Muscle layer of colon (tissue), 2 donors: Measurements from ENCODE around the gene ZNF365.

Source experiments
- H3K27ac ChIP-seq: one replicate; pipeline ENCODE4 v1.7.0; 2013; ENCODE audit warnings: low read depth, mild to moderate bottlenecking, low read length, moderate library complexity
- H3K27me3 ChIP-seq, 2 donors: one replicate each; pipeline ENCODE4 v1.7.0; 2013; ENCODE audit warnings: low read length in 2 of 2, mild to moderate bottlenecking in 2 of 2; ENCODE audit not compliant: insufficient read depth in 2 of 2, control insufficient read depth in 1 of 2
- H3K36me3 ChIP-seq: one replicate; pipeline ENCODE4 v1.7.0; 2013; ENCODE audit warnings: mild to moderate bottlenecking, low read length; ENCODE audit not compliant: insufficient read depth
- H3K4me1 ChIP-seq: one replicate; pipeline ENCODE4 v1.7.0; 2013; ENCODE audit warnings: mild to moderate bottlenecking, low read length; ENCODE audit not compliant: insufficient read depth
- H3K4me3 ChIP-seq, 2 donors: one replicate each; pipeline ENCODE4 v1.7.0; 2013; ENCODE audit warnings: low read length in 2 of 2, low read depth in 1 of 2, mild to moderate bottlenecking in 1 of 2, moderate library complexity in 1 of 2
- H3K9ac ChIP-seq: one replicate; pipeline ENCODE4 v1.7.0; 2013; ENCODE audit warnings: low read length
- H3K9me3 ChIP-seq: one replicate; pipeline ENCODE4 v1.7.0; 2013; ENCODE audit warnings: mild to moderate bottlenecking, low read length
- donor health status: abdominal sarcoma.
- donor health status: Adenocarcinoma of cecum.

The ZNF365 gene

GRCh38 chr10:62426600-62426999 lies 52.4 kb downstream of the ZNF365 start:
- H3K4me1 ChIP-seq = no peaks in the 10 kb centered on the region
- H3K9me3 ChIP-seq = no peaks in the 10 kb centered on the region
- H3K27ac ChIP-seq = no peak overlapping the region

DNA sequence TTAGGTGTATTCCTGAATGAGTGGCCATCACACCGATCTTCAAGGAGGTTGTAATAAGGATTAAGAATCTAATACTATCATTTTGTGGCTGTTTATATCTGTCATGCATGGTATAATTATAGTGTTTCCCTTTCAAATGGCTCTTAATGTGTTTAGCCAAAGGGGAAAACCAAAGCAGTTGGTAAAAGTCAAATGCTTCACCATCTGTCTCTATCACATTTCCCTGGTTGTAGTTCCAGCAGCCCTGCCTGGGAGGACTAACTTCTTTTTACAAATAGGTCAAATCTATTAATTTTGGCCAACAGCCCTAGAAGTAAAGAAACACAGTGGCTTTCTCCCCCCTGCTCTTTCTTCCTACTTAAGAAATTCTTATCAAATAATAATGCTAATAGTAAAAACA lies 56.7 kb downstream of the ZNF365 start:
- Histone ChIP-seq H3K4me3 (no peak overlapping the region), H3K9ac (no peak overlapping the region), H3K9me3 (no peaks in the 10 kb centered on the region), H3K27ac (no peak overlapping the region), H3K27me3 (no peaks in the 10 kb centered on the region), H3K36me3 (no peaks in the 10 kb centered on the region), H3K4me1 (no peaks in the 10 kb centered on the region)

More at GRCh38 chr10:62426600-62426999, 52.4 kb downstream of the ZNF365 start:
- H3K27me3 ChIP-seq = no peaks in the 10 kb centered on the region
- H3K36me3 ChIP-seq = no peaks in the 10 kb centered on the region
- H3K4me3 ChIP-seq = no peak overlapping the region
- H3K9ac ChIP-seq = no peak overlapping the region

GRCh38 chr10:62433181-62433692 lies 59.1 kb downstream of the ZNF365 start:
- H3K36me3 ChIP-seq = no peaks in the 10 kb centered on the region
- H3K9me3 ChIP-seq = no peaks in the 10 kb centered on the region
- no peaks in the 10 kb centered on the region for H3K27me3 ChIP-seq
- H3K4me3 ChIP-seq = no peak overlapping the region
- no peaks in the 10 kb centered on the region for H3K4me1 ChIP-seq
- H3K9ac ChIP-seq = no peak overlapping the region
- H3K27ac ChIP-seq = no peak overlapping the region

DNA sequence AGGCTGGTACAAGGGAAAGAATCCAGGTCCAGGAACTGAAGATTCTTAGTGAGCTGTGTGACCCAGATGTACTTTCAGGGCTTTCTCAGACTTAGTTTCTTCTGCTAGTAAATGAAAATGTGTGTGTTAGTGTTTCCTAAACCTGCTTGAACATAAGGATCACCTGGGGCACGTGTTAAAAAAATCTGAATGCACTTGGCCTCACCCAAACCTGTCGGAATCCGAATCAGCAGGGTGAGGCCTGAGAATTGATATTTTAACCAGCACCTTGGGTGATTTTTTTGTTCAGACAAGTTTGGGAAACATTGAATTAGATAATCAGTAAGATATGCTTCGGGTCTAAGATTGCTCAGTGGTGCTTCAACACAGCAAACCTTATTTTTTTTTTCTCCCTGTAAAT lies 59.7 kb downstream of the ZNF365 start:
- H3K27me3 ChIP-seq = no peaks in the 10 kb centered on the region
- H3K9me3 ChIP-seq = no peaks in the 10 kb centered on the region
- no peaks in the 10 kb centered on the region for H3K4me1 ChIP-seq
- no peak overlapping the region for H3K9ac ChIP-seq
- H3K4me3 ChIP-seq = no peak overlapping the region
- no peaks in the 10 kb centered on the region for H3K36me3 ChIP-seq
- peak overlapping the region; percentile 59 for H3K27ac ChIP-seq

- no peak overlapping the region for H3K27ac ChIP-seq
- H3K4me1 ChIP-seq = peaks cover 12% of the 10 kb centered on the region
- H3K9me3 ChIP-seq = no peaks in the 10 kb centered on the region
- no peak overlapping the region for H3K4me3 ChIP-seq
- no peaks in the 10 kb centered on the region for H3K36me3 ChIP-seq
- H3K9ac ChIP-seq = no peak overlapping the region
- H3K27me3 ChIP-seq = no peaks in the 10 kb centered on the region
Observed at GRCh38 chr10:62437696-62438095, 63.5 kb downstream of the ZNF365 start.

- H3K9ac ChIP-seq = no peak overlapping the region
- no peak overlapping the region for H3K4me3 ChIP-seq
- H3K27me3 ChIP-seq = no peaks in the 10 kb centered on the region
- H3K36me3 ChIP-seq = no peaks in the 10 kb centered on the region
- peaks cover 19% of the 10 kb centered on the region for H3K4me1 ChIP-seq
- no peaks in the 10 kb centered on the region for H3K9me3 ChIP-seq
- H3K27ac ChIP-seq = no peak overlapping the region
Observed at GRCh38 chr10:62442006-62442405, 67.8 kb downstream of the ZNF365 start.

GRCh38 chr10:62442894-62443669 lies 68.9 kb downstream of the ZNF365 start:
- H3K9me3 ChIP-seq = no peaks in the 10 kb centered on the region
- no peaks in the 10 kb centered on the region for H3K27me3 ChIP-seq
- H3K4me3 ChIP-seq = no peak overlapping the region
- H3K4me1 ChIP-seq = peaks cover 19% of the 10 kb centered on the region
- H3K36me3 ChIP-seq = no peaks in the 10 kb centered on the region
- no peak overlapping the region for H3K9ac ChIP-seq
- no peak overlapping the region for H3K27ac ChIP-seq

DNA sequence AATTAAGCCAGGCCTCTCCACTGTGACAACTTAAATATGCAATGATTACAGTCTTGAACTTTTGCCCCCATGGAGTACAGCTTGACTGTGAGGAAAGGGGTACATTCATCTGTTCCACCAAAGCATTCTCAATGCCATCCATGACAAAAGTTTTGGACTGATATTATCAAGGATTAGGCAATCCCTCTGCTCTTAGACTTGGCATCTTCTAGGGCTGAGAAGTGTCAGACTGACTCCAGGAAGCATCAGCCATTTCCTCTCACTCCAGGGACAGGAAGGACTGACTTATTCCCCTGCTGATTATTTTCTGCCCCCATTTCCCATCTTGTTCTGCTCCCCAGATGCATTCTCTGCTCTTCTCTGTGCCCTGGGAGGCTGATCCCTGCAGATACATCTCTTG lies 69.7 kb downstream of the ZNF365 start:
- no peak overlapping the region for H3K4me3 ChIP-seq
- no peaks in the 10 kb centered on the region for H3K27me3 ChIP-seq
- H3K36me3 ChIP-seq = no peaks in the 10 kb centered on the region
- no peaks in the 10 kb centered on the region for H3K9me3 ChIP-seq
- H3K4me1 ChIP-seq = peaks cover 19% of the 10 kb centered on the region
- H3K27ac ChIP-seq = no peak overlapping the region
- no peak overlapping the region for H3K9ac ChIP-seq

DNA sequence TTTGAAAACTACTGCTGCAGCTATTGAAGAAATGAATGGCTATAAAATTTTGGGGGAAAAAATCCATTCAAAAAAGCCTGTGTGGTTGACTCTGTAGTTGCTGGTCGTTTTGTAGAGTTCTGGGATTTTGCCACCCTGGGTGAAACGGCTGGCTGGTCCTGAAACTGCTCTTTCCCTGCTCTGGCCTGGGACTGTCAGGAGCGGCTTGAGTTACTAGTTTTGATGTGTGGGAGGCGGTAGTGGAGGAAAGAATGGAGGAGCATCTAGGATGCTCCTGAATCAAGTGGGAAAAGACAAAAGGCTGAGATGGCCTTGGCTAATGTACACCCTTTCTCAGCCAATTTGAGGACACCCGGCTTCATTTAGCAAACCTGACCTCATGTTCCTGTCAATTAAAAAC lies 72.5 kb downstream of the ZNF365 start:
- H3K9me3 ChIP-seq = no peaks in the 10 kb centered on the region
- H3K27ac ChIP-seq = no peak overlapping the region
- no peak overlapping the region for H3K4me3 ChIP-seq
- no peaks in the 10 kb centered on the region for H3K27me3 ChIP-seq
- H3K4me1 ChIP-seq = peaks cover 17% of the 10 kb centered on the region
- H3K36me3 ChIP-seq = no peaks in the 10 kb centered on the region
- no peak overlapping the region for H3K9ac ChIP-seq

DNA sequence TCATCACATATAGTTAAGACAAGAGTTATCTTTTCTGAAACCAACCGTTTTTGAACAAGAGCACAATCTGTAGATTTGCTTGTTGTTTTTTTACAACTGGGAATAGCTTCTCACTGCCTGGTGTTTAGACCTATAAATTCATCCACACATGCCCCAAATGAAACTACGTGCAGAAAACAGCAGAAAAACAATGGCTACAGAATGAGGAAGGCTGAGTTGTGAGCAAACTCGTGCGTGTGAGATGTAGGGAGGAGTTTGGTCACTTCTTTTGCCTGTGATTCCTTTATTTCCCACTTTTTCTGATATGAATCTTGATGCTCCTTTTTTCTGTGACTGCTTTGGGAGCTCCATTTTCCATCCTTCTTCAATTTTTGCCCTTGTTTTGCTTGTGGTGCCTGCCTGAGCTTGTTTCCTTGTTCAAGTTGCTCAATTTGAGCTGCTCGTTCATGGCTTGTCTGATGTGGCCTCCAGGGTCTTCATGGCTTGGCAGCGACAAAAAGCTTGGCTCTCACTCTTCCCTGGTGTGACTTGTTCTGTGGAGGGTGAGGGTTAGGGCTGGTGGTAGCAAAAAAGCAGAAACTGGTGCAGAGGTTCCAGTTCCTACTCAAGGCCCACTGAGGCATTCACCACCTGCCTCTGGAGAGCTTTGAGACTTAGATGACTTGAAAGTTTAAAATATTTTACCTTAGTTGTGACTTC lies 76.9 kb downstream of the ZNF365 start:
- no peaks in the 10 kb centered on the region for H3K27me3 ChIP-seq
- H3K36me3 ChIP-seq = no peaks in the 10 kb centered on the region
- no peak overlapping the region for H3K9ac ChIP-seq
- no peak overlapping the region for H3K4me3 ChIP-seq
- H3K4me1 ChIP-seq = peaks cover 6% of the 10 kb centered on the region
- H3K9me3 ChIP-seq = no peaks in the 10 kb centered on the region
- H3K27ac ChIP-seq = no peak overlapping the region

- Histone ChIP-seq H3K27me3 (no peaks in the 10 kb centered on the region), H3K36me3 (no peaks in the 10 kb centered on the region), H3K9ac (no peak overlapping the region), H3K9me3 (no peaks in the 10 kb centered on the region), H3K4me3 (no peak overlapping the region), H3K4me1 (peaks cover 8% of the 10 kb centered on the region), H3K27ac (no peak overlapping the region)
Observed at GRCh38 chr10:62451611-62451975, 77.4 kb downstream of the ZNF365 start.
